Fibroblast of skin of right quadriceps (primary cell): Measurements from ENCODE around the gene PPT2.

Source experiments
- DNase-seq: peaks from one replicate; pipeline ENCODE4 v3.0.0-alpha.2; 2013

The PPT2 gene

GRCh38 chr6:32153564-32154513 is at the start of gene PPT2:
Gene PPT2 (plus strand): TSS chr6:32154141. CDS start chr6:32154595, 454 bp downstream.
- DNase-seq: peak; percentile 95

- DNase-seq: no peak
Measured at GRCh38 chr6:32105433-32105832, 48.5 kb upstream of the PPT2 start.

- peak; percentile 39 for DNase-seq
Measured at GRCh38 chr6:32107406-32107805, 46.5 kb upstream of the PPT2 start.

- DNase-seq: peak; percentile 31
Measured at GRCh38 chr6:32108094-32108627, 45.8 kb upstream of the PPT2 start.

GRCh38 chr6:32108727-32109113 is 45.2 kb upstream of the PPT2 start:
- no peak for DNase-seq

- DNase-seq: no peak
Measured at GRCh38 chr6:32109114-32109764, 44.7 kb upstream of the PPT2 start, which contains the start of gene TNXB. Gene TNXB (minus strand): TSS chr6:32109338. CDS start chr6:32098198, 11,140 bp downstream.

- no peak for DNase-seq
Measured at GRCh38 chr6:32109765-32110160, 44.2 kb upstream of the PPT2 start.

- no peak for DNase-seq
Measured at GRCh38 chr6:32110632-32111031, 43.3 kb upstream of the PPT2 start.

- no peak for DNase-seq
Measured at GRCh38 chr6:32111424-32112066, 42.4 kb upstream of the PPT2 start.

GRCh38 chr6:32112431-32112980 is 41.4 kb upstream of the PPT2 start:
- no peak for DNase-seq

- peak; percentile 78 for DNase-seq
Measured at GRCh38 chr6:32113386-32114352, 40.3 kb upstream of the PPT2 start.

GRCh38 chr6:32114796-32115195 is 39.1 kb upstream of the PPT2 start:
- peak; percentile 83 for DNase-seq

GRCh38 chr6:32115623-32116022 is 38.3 kb upstream of the PPT2 start:
- no peak for DNase-seq

- DNase-seq: peak; percentile 29
Measured at GRCh38 chr6:32116674-32117073, 37.3 kb upstream of the PPT2 start.

- no peak for DNase-seq
Measured at GRCh38 chr6:32117461-32117860, 36.5 kb upstream of the PPT2 start.

- peak; percentile 77 for DNase-seq
Measured at GRCh38 chr6:32118782-32119628, 34.9 kb upstream of the PPT2 start.

- no peak for DNase-seq
Measured at GRCh38 chr6:32120573-32121059, 33.3 kb upstream of the PPT2 start.

- DNase-seq: no peak
Measured at GRCh38 chr6:32123681-32124080, 30.3 kb upstream of the PPT2 start.

- DNase-seq: no peak
Measured at GRCh38 chr6:32126880-32127279, 27.1 kb upstream of the PPT2 start.

- DNase-seq: no peak
Measured at GRCh38 chr6:32127409-32127716, 26.6 kb upstream of the PPT2 start.
